Endothelial cell (in vitro differentiated cells): Measurements from ENCODE around the gene SPZ1. TPM values are rescaled to one million over a fixed set of nuclear protein-coding genes. Genes with fewer than 3 reads are reported as not detected.

Experiments
- total RNA-seq: library from RNA; stranded (reverse); fragmentation: NEBNext Ultra II Directional; extraction: Animal tissue kit (Norgen Biotek cat#: 25700); gene quantifications from one replicate; pipeline ENCODE4 v1.2.1, GENCODE V29; 2021; ENCODE audit not compliant: unreplicated experiment

SPZ1 gene
- total RNA-seq, 1 donor from 2014 or later, result not detected

Other genes starting within 250 kb of the SPZ1 start
- gene SERINC5, start 64.0 kb upstream of the SPZ1 start, total RNA-seq, result 122 TPM
- 80.5 TPM for gene ZFYVE16, start 88.1 kb downstream of the SPZ1 start, total RNA-seq
- 2.1 TPM for gene FAM151B, start 168.1 kb downstream of the SPZ1 start, total RNA-seq